Measurements from ENCODE around the gene MGAT3. TPM values are rescaled to one million over a fixed set of nuclear protein-coding genes. Genes with fewer than 3 reads are reported as not detected.

MGAT3 gene
- total and polyA plus RNA-seq, 2 of the 13 experiments (the other 11 are each of a cell fraction or from before 2014, with no cell fraction given), result 0.11 to 0.15 TPM

- TF ChIP-seq SAP130 (CRISPR knock-in tag; IDR thresholded peaks at IDR 0.05; ENCODE audit: low read depth) (peak; percentile 32; the same call in 1 of the 2 replicates), ZNF24 (IDR thresholded peaks at IDR 0.05) (0 out of 2 replicates have a peak, but pooled peaks have one; percentile 59)
- TF ChIP-seq, protein P1, sequence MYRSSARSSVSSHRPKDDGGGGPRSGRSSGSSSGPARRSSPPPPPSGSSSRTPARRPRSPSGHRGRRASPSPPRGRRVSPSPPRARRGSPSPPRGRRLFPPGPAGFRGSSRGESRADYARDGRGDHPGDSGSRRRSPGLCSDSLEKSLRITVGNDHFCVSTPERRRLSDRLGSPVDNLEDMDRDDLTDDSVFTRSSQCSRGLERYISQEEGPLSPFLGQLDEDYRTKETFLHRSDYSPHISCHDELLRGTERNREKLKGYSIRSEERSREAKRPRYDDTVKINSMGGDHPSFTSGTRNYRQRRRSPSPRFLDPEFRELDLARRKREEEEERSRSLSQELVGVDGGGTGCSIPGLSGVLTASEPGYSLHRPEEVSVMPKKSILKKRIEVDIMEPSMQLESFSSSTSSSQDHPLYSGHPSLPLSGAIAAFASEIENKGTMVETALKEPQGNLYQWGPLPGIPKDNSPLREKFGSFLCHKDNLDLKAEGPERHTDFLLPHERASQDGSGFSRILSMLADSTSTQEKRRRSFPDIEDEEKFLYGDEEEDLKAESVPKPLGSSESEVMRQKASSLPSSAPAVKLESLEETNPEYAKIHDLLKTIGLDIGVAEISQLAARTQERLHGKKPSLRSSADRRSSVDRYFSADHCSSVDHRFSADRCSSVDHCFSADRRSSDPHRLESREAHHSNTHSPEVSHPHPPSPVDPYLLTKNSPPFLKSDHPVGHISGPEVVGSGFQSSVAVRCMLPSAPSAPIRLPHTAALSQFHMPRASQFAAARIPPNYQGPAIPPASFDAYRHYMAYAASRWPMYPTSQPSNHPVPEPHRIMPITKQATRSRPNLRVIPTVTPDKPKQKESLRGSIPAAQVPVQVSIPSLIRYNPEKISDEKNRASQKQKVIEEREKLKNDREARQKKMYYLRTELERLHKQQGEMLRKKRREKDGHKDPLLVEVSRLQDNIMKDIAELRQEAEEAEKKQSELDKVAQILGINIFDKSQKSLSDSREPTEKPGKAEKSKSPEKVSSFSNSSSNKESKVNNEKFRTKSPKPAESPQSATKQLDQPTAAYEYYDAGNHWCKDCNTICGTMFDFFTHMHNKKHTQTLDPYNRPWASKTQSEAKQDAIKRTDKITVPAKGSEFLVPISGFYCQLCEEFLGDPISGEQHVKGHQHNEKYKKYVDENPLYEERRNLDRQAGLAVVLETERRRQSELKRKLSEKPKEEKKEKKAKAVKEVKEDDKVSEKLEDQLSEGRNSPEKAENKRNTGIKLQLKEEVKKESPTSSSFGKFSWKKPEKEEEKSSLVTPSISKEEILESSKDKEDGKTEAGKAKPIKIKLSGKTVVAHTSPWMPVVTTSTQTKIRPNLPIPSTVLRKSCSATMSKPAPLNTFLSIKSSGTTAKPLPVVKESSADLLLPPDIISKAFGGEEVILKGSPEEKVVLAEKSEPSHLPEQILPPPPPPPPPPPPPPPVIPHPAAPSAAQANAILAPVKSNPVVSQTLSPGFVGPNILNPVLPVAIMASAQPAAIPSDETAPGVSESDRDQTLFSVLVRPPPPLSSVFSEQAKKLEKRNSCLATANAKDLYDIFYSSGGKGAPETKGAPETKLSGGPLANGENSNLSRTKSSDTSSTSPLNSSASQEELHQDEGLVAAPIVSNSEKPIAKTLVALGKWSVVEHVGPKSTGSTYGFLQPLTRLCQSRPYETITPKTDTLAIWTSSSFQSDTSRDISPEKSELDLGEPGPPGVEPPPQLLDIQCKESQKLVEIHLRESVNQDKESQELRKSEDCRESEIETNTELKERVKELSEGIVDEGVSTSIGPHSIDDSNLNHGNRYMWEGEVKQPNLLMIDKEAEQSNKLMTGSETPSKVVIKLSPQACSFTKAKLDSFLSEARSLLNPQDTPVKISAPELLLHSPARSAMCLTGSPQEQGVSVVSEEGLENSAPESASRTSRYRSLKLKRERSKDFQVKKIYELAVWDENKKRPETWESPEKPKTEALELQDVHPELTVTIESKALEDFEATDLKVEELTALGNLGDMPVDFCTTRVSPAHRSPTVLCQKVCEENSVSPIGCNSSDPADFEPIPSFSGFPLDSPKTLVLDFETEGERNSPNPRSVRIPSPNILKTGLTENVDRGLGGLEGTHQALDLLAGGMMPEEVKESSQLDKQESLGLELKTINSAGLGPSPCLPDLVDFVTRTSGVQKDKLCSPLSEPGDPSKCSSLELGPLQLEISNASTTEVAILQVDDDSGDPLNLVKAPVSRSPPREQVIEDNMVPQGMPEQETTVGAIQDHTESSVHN (CRISPR knock-in tag; IDR thresholded peaks at IDR 0.05), result no peak
These were observed 46.1 kb downstream of the MGAT3 start (continued) for GRCh38 chr22:39502789-39503409.

GRCh38 chr22:39503630-39504029, 46.8 kb downstream of the MGAT3 start:
- FAIRE-seq (no peak), ATAC-seq (no peak), DNase-seq (ENCODE audit: low spot score) (no peak)
- intact Hi-C loops (cut with micrococcal nuclease; ENCODE audit: unreplicated experiment) (loop anchor here (2.0 kb wide), 1 partner anchor 17 kb away; the partner anchor contains the start of gene ATF4), in situ Hi-C loops (cut with HindIII; ENCODE audit: extremely low pct_ligation_motif_present, low pct_unique_long_range_greater_than_20kb) (no loop called here)
- H3K9me3 ChIP-seq (ENCODE audit: low read length), result no peaks in the 10 kb centered on the region
- 69% methylated on average over 6 of the region's 6 CpGs for WGBS (ENCODE audit: low lambda C conversion rate)
- H3K4me2 ChIP-seq (ENCODE audit: low read depth, low read length), result peak overlapping the region; percentile 89
- no peak overlapping the region for H2AFZ ChIP-seq (ENCODE audit: low read length)
- ChIA-PET CTCF (ENCODE audit: low intra/inter-chr PET ratio, low total read pairs) (no interaction called here), POLR2A (interaction anchor here (1.1 to 9.1 kb wide), 6 partner anchors 11 to 541 kb away, joined by 3 to 167 read pairs (median 28); partner anchors contain the start of genes ATF4 and RPS19BP1)
- H4K20me1 ChIP-seq (ENCODE audit: insufficient read depth, low read length), result peaks cover 10% of the 10 kb centered on the region
- no peaks in the 10 kb centered on the region for H3K27me3 ChIP-seq (ENCODE audit: control insufficient read depth in 1 of 2, insufficient read depth in 2 of 2, low read length in 2 of 2)
- H3K9ac ChIP-seq (ENCODE audit: insufficient read depth, low read depth, low read length), result peak overlapping the region; percentile 87
- H3K4me3 ChIP-seq (replicated peaks in 1 of 3; ENCODE audit: insufficient read depth in 1 of 3, low read depth in 2 of 3, low read length in 3 of 3), result peak overlapping the region; percentile 80 to 93 (median 91)
- H3K79me2 ChIP-seq (ENCODE audit: insufficient read depth, low read length), result peaks cover 58% of the 10 kb centered on the region
- no peak for TF ChIP-seq SCMH1 (CRISPR knock-in tag; IDR thresholded peaks at IDR 0.05; ENCODE audit: borderline replicate concordance)
- 0 out of 2 replicates have a peak, but pooled peaks have one; percentile 24 for TF ChIP-seq ZNF589 (CRISPR knock-in tag; conservative IDR thresholded peaks at IDR 0.05)
- H3K36me3 ChIP-seq (replicated peaks in 1 of 2; ENCODE audit: control insufficient read depth in 1 of 2, insufficient read depth in 2 of 2, low read length in 2 of 2), result peaks cover 13 to 45% of the 10 kb centered on the region in 2 experiments
- H3K27ac ChIP-seq (ENCODE audit: extremely low read length, insufficient read depth, low read length), result peak overlapping the region; percentile 94
- no TSS peak for BruUV-seq (replicated peaks)
- H3K4me1 ChIP-seq (ENCODE audit: insufficient read depth, low read length), result peaks cover 62% of the 10 kb centered on the region
